RPMI8226 (cell line): ENCODE data around the gene TIMMDC1.
"Not testable (repeated sequence)": the region's sequence is repeated elsewhere in the genome, so short reads cannot be mapped to it uniquely, and the experiment has no call there.

Experiments used
- DNase-seq: peaks from one replicate; pipeline ENCODE4 v3.0.0-alpha.2; 2015

TIMMDC1 gene

GRCh38 chr3:119557877-119558269, 59.5 kb downstream of the TIMMDC1 start:
- DNase-seq: no peak

GRCh38 chr3:119558626-119559317, 60.4 kb downstream of the TIMMDC1 start:
- no peak for DNase-seq

GRCh38 chr3:119559441-119559963, 61.2 kb downstream of the TIMMDC1 start, which contains the start of gene CD80:
Gene CD80 (minus strand): TSS chr3:119559614. CDS start chr3:119557728, 1,886 bp downstream.
- peak; percentile 58 for DNase-seq

GRCh38 chr3:119560160-119560559, 61.8 kb downstream of the TIMMDC1 start:
- DNase-seq: no peak

GRCh38 chr3:119562307-119562961, 64.1 kb downstream of the TIMMDC1 start:
- DNase-seq: peak; percentile 4

- DNase-seq: not testable (repeated sequence)
These were observed 65.0 kb downstream of the TIMMDC1 start for GRCh38 chr3:119563334-119563733.

GRCh38 chr3:119569156-119569555, 70.8 kb downstream of the TIMMDC1 start:
- DNase-seq: no peak

GRCh38 chr3:119570229-119570628, 71.9 kb downstream of the TIMMDC1 start:
- DNase-seq: no peak

- DNase-seq: no peak
These were observed 72.9 kb downstream of the TIMMDC1 start for GRCh38 chr3:119571230-119571629.

- DNase-seq: no peak
These were observed 73.3 kb downstream of the TIMMDC1 start for GRCh38 chr3:119571688-119572087.
